ENCODE measurements around the gene PCP2. TPM values are rescaled to one million over a fixed set of nuclear protein-coding genes. Genes with fewer than 3 reads are reported as not detected.

Gene PCP2
- polyA plus RNA-seq, 2 donors = 0.58 to 1.3 TPM

DNA sequence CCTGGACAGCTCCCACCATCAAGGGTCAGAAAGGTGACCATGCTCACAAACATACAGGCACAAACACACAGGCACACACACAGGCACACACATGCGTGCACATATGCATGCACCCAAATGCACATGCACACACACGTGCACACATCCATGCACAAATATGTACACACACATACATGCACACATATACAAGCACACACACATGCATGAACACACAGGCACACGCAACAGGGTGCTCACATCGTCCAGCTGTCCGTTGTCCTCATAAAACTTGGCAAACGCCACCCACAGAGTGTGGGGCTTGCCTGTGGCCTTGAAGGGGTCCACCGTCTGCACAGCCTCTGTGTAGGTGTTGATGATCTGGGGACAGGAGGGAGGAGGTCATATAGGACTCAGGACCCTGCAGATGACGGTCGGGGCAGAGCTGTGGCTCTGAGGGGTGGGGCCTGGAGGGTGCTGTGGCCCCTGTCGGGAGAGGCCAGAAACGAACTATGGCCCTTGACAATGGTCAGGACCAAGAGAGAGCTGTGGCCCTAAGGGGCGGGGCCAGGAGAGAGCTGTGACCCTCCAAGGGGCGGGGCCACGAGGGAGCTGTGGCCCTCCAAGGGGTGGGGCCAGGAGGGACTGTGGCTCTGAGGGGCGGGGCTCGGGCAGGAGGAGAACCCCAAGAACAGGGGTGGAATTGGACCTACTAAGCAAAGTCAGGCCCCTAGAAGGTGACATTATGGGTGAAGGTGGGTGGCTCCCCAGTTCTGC lies 10.4 kb downstream of the PCP2 start:
- H3K9me3 ChIP-seq (ENCODE audit: control insufficient read depth in 2 of 2, insufficient read depth in 1 of 2, low read depth in 1 of 2, low read length in 1 of 2) = peaks cover 0 to 2% of the 10 kb centered on the region in 2 donors
- H3K27ac ChIP-seq (ENCODE audit: low read depth in 2 of 2, low read length in 1 of 2) = no peak overlapping the region
- peaks cover 9 to 26% of the 10 kb centered on the region in 2 donors for H3K4me1 ChIP-seq (ENCODE audit: control insufficient read depth in 2 of 2, insufficient read depth in 2 of 2, low read length in 1 of 2)
- no peaks in the 10 kb centered on the region for H3K27me3 ChIP-seq (ENCODE audit: control insufficient read depth in 1 of 2, insufficient read depth in 2 of 2, low read length in 2 of 2)
- 83 to 85% methylated on average over 16 of the region's 16 CpGs for WGBS, 2 donors
- peaks cover 10 to 74% of the 10 kb centered on the region in 2 donors for H3K36me3 ChIP-seq (ENCODE audit: control insufficient read depth in 2 of 2, insufficient read depth in 2 of 2, low read length in 1 of 2)
- H3K4me3 ChIP-seq (ENCODE audit: low read depth in 1 of 2, low read length in 2 of 2) = no peak overlapping the region

DNA sequence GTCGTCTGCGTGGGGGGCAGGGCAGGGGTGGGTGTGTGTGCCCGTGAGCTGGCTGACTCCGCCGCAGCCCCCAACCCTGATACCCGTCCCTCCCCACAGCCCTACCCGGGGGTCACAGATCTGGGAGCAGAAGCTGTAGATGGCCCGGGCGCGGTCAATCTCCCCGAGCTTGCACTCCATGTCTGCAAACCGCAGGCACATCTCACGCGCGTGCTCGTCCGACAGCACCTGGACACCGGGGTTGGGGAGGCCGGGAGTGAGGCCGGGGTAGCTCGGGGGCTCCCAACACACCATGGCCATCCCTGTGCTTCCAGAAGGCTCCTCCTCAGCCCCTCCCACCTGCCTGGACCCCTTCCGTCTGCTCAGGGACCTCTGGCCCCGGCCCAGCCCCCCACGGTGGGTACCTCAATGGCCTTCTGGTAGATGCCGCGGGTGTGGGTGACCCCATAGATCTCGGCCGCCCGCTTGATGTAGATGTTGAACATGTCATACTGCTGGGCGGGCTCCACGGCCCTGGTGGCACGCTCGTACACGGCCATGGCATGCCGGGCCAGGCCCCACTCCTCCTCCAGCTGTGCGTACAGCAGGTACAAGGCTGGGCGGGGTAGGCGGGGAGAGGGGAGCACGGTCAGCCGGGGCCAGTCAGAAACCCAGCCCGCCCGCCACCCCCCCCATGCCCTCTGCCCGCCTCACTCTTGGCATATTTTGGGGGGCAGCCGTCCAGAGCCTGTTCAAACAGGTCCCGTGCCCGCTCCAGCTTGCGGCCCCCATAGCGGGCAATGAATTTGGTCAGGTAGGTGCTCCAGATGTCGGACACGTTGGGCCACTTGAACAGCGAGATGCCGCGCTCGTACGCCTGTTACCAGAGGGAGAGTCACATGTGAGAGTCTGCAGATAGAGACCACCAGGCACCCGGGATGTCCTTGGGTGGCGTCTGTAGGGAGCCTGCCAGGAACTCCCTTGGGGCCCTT lies 12.8 kb downstream of the PCP2 start:
- Histone ChIP-seq H3K4me3 (ENCODE audit: low read depth in 1 of 2, low read length in 2 of 2) (no peak overlapping the region), H3K9me3 (ENCODE audit: control insufficient read depth in 2 of 2, insufficient read depth in 1 of 2, low read depth in 1 of 2, low read length in 1 of 2) (peaks cover 0 to 2% of the 10 kb centered on the region in 2 donors), H3K4me1 (ENCODE audit: control insufficient read depth in 2 of 2, insufficient read depth in 2 of 2, low read length in 1 of 2) (peaks cover 4 to 24% of the 10 kb centered on the region in 2 donors), H3K27ac (ENCODE audit: low read depth in 2 of 2, low read length in 1 of 2) (peak overlapping the region; percentile 90 to 93), H3K36me3 (ENCODE audit: control insufficient read depth in 2 of 2, insufficient read depth in 2 of 2, low read length in 1 of 2) (peaks cover 10 to 76% of the 10 kb centered on the region in 2 donors), H3K27me3 (ENCODE audit: control insufficient read depth in 1 of 2, insufficient read depth in 2 of 2, low read length in 2 of 2) (no peaks in the 10 kb centered on the region)
- 93 to 94% methylated on average over 48 to 57 of the region's 57 CpGs for WGBS, 2 donors

DNA sequence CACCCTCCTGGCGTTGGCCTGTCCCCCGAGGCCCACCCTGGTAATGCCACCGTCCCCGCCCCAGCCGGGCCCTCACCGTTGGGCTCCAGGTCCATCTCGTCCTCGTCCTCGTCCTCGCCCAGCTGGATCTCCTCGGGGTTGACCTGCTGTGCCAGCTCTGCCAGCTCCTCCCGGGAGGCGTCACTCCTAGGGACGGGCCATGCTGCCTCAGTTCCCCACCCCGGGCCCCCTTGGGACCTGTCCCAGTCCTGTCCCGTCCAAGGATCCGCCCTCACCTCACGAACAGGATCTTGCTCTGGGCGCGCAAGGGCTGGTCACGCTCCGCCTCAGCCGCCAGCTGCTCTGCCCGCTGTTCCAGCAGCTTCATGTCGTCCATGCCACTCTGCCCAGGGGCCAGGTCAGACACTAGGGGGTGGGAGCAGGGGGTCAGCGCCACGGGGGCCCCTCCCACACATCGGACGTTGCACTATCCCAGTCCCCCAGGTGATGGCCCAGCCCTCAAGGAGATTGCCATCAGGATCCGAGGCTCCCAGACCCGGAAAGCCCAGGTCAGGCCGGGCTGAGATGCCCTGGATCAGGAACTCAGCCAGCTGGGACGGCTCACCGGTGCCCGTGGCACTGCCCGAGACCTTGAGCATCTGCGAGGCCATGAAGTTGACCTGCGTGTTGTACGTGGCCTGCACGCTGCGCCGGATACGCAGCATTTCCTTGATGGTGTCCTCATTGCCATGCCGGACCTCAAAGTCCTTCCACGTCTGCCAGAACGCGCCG lies 13.7 kb downstream of the PCP2 start:
- 66 to 67% methylated on average over 48 of the region's 48 CpGs for WGBS, 2 donors
- Histone ChIP-seq H3K4me1 (ENCODE audit: control insufficient read depth in 2 of 2, insufficient read depth in 2 of 2, low read length in 1 of 2) (peaks cover 4 to 24% of the 10 kb centered on the region in 2 donors), H3K4me3 (ENCODE audit: low read depth in 1 of 2, low read length in 2 of 2) (peak overlapping the region in 1 of 2 donors; percentile 2), H3K36me3 (ENCODE audit: control insufficient read depth in 2 of 2, insufficient read depth in 2 of 2, low read length in 1 of 2) (peaks cover 10 to 74% of the 10 kb centered on the region in 2 donors), H3K9me3 (ENCODE audit: control insufficient read depth in 2 of 2, insufficient read depth in 1 of 2, low read depth in 1 of 2, low read length in 1 of 2) (peaks cover 0 to 2% of the 10 kb centered on the region in 2 donors), H3K27me3 (ENCODE audit: control insufficient read depth in 1 of 2, insufficient read depth in 2 of 2, low read length in 2 of 2) (no peaks in the 10 kb centered on the region), H3K27ac (ENCODE audit: low read depth in 2 of 2, low read length in 1 of 2) (peak overlapping the region; percentile 90 to 93)

DNA sequence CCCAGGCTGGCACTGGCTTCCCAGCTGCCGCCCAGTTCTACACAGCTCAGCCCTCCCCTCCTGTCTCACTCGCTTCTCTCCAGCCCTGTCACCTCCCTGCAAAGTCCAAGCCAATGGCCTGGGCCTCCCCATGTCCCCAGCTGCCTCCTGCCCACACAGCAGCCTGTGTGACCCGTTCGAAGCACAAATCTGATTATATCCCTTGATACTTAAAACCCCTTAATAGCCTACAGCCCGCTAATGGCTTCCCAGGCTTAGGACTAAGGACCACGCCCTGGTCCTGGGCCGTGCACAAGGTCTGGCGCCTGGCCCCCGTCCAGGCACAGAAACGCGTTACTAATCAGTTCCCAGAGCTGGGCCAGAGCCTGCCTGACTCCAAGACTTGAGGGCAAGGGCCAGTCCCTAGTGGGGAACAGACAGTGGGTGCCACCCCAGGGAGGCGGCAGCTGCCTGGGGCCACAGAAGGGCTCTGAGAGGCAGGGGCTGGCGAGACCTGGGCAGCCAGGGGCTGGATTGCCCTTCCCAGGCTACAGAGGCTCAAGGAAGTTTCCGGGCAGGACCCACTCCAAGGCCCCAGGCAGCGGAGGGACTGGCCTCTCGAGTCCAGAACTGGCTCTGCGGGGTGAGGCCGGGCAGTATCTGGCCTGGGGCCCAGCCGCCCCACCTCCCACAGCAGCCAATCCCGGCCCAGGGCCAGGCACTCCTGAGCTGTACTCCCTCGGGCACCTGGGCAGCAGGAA lies 14.6 kb downstream of the PCP2 start:
- peak overlapping the region; percentile 90 to 93 for H3K27ac ChIP-seq (ENCODE audit: low read depth in 2 of 2, low read length in 1 of 2)
- H3K27me3 ChIP-seq (ENCODE audit: control insufficient read depth in 1 of 2, insufficient read depth in 2 of 2, low read length in 2 of 2) = no peaks in the 10 kb centered on the region
- peaks cover 4 to 24% of the 10 kb centered on the region in 2 donors for H3K4me1 ChIP-seq (ENCODE audit: control insufficient read depth in 2 of 2, insufficient read depth in 2 of 2, low read length in 1 of 2)
- peaks cover 0 to 2% of the 10 kb centered on the region in 2 donors for H3K9me3 ChIP-seq (ENCODE audit: control insufficient read depth in 2 of 2, insufficient read depth in 1 of 2, low read depth in 1 of 2, low read length in 1 of 2)
- 48 to 54% methylated on average over 17 to 21 of the region's 21 CpGs for WGBS, 2 donors
- H3K4me3 ChIP-seq (ENCODE audit: low read depth in 1 of 2, low read length in 2 of 2) = peak overlapping the region in 1 of 2 donors; percentile 14
- peaks cover 10 to 69% of the 10 kb centered on the region in 2 donors for H3K36me3 ChIP-seq (ENCODE audit: control insufficient read depth in 2 of 2, insufficient read depth in 2 of 2, low read length in 1 of 2)

DNA sequence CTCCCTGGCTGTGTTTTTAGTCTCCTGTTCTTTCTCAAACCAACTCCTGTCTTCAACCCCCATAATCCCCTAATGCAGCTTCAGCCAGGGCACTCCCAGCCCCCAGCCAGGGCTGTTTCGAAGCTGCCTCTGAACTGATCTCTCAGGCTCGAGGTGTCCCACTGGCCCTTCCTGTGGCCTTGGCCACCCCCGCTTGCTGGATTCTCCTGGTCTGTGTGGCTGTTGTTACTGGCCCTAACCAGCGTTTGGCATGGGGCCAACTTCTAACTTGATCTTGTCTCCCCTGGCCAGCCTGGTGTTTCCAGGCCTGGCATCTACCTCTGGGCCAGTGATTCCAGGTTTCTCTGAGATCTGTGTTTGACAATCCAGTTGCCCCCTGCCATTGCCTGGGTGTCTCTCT lies 15.2 kb downstream of the PCP2 start:
- Histone ChIP-seq H3K27ac (ENCODE audit: low read depth in 2 of 2, low read length in 1 of 2) (peak overlapping the region; percentile 90 to 93), H3K9me3 (ENCODE audit: control insufficient read depth in 2 of 2, insufficient read depth in 1 of 2, low read depth in 1 of 2, low read length in 1 of 2) (peaks cover 0 to 2% of the 10 kb centered on the region in 2 donors), H3K4me1 (ENCODE audit: control insufficient read depth in 2 of 2, insufficient read depth in 2 of 2, low read length in 1 of 2) (peaks cover 4 to 24% of the 10 kb centered on the region in 2 donors), H3K4me3 (ENCODE audit: low read depth in 1 of 2, low read length in 2 of 2) (no peak overlapping the region), H3K36me3 (ENCODE audit: control insufficient read depth in 2 of 2, insufficient read depth in 2 of 2, low read length in 1 of 2) (peaks cover 10 to 64% of the 10 kb centered on the region in 2 donors), H3K27me3 (ENCODE audit: control insufficient read depth in 1 of 2, insufficient read depth in 2 of 2, low read length in 2 of 2) (no peaks in the 10 kb centered on the region)
- 59 to 65% methylated on average over 4 of the region's 4 CpGs for WGBS, 2 donors

DNA sequence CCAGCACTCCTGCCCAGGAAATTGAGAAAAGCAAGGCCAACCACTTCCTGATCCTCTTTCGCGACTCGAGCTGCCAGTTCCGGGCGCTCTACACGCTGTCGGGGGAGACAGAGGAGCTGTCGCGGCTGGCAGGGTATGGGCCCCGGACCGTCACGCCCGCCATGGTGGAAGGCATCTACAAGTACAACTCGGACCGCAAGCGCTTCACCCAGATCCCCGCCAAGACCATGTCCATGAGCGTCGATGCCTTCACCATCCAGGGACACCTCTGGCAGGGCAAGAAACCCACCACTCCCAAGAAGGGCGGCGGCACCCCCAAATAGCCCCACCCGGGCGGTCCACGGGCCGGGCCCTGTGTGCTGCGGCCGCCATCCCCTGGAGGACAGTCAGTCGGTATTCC lies 15.8 kb downstream of the PCP2 start:
- WGBS, 2 donors = 91 to 92% methylated on average over 28 of the region's 28 CpGs
- no peak overlapping the region for H3K4me3 ChIP-seq (ENCODE audit: low read depth in 1 of 2, low read length in 2 of 2)
- peaks cover 4 to 21% of the 10 kb centered on the region in 2 donors for H3K4me1 ChIP-seq (ENCODE audit: control insufficient read depth in 2 of 2, insufficient read depth in 2 of 2, low read length in 1 of 2)
- peak overlapping the region; percentile 90 to 93 for H3K27ac ChIP-seq (ENCODE audit: low read depth in 2 of 2, low read length in 1 of 2)
- no peaks in the 10 kb centered on the region for H3K9me3 ChIP-seq (ENCODE audit: control insufficient read depth in 2 of 2, insufficient read depth in 1 of 2, low read depth in 1 of 2, low read length in 1 of 2)
- H3K27me3 ChIP-seq (ENCODE audit: control insufficient read depth in 1 of 2, insufficient read depth in 2 of 2, low read length in 2 of 2) = no peaks in the 10 kb centered on the region
- peaks cover 10 to 62% of the 10 kb centered on the region in 2 donors for H3K36me3 ChIP-seq (ENCODE audit: control insufficient read depth in 2 of 2, insufficient read depth in 2 of 2, low read length in 1 of 2)

DNA sequence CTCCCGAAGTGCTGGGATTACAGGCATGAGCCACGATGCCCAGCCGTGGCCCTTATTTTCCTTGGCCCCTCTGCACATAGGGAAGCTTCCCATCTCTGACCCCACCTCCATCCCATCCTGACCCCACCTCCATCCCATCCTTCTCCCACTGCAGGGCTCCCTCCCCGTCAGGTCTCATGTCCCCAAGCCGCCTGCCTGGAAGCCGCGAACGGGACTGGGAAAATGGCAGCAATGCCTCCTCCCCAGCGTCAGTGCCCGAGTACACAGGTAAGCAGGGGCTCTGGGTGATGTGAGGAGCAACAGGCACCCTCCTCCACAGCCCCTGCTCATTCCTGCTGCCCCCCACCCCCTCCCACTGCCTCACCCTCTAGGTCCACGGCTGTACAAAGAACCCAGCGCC lies 16.3 kb downstream of the PCP2 start:
- 91 to 94% methylated on average over 12 of the region's 12 CpGs for WGBS, 2 donors
- H3K27ac ChIP-seq (ENCODE audit: low read depth in 2 of 2, low read length in 1 of 2) = no peak overlapping the region
- H3K4me3 ChIP-seq (ENCODE audit: low read depth in 1 of 2, low read length in 2 of 2) = no peak overlapping the region
- H3K27me3 ChIP-seq (ENCODE audit: control insufficient read depth in 1 of 2, insufficient read depth in 2 of 2, low read length in 2 of 2) = no peaks in the 10 kb centered on the region
- H3K36me3 ChIP-seq (ENCODE audit: control insufficient read depth in 2 of 2, insufficient read depth in 2 of 2, low read length in 1 of 2) = peaks cover 10 to 60% of the 10 kb centered on the region in 2 donors
- no peaks in the 10 kb centered on the region for H3K9me3 ChIP-seq (ENCODE audit: control insufficient read depth in 2 of 2, insufficient read depth in 1 of 2, low read depth in 1 of 2, low read length in 1 of 2)
- peaks cover 4 to 21% of the 10 kb centered on the region in 2 donors for H3K4me1 ChIP-seq (ENCODE audit: control insufficient read depth in 2 of 2, insufficient read depth in 2 of 2, low read length in 1 of 2)

DNA sequence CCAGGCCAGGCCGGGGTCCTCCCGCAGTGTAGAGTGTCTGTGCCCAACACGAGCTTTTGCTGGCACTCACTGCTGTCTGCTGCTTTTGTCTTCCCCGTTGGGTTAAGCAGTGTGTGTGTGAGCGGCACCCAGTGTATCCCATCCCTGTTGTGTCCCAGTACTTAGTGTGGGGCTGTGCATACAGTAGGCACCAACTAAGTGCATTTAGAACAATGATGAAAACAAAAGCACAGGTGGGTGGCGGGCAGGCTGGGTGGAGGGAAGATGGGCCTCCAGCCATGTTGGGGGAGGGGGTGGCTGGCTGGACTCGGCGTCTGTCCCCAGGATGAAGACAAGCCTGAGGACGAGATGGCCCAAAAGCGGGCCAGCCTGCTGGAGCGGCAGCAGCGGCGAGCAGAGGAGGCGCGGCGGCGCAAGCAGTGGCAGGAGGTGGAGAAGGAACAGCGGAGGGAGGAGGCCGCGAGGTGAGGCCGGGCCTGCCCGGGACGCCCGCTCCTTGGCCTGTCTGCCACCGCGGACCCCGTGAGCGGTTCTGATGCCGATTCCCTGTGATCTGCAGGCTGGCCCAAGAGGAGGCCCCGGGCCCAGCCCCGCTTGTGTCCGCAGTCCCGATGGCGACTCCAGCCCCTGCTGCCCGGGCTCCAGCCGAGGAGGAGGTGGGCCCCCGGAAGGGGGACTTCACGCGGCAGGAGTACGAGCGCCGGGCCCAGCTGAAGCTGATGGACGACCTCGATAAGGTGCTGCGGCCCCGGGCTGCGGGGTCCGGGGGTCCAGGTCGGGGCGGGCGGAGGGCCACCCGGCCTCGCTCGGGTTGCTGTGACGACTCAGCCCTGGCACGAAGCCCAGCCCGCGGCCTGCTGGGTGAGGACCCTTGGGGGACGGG lies 18.4 kb downstream of the PCP2 start:
- no peaks in the 10 kb centered on the region for H3K27me3 ChIP-seq (ENCODE audit: control insufficient read depth in 1 of 2, insufficient read depth in 2 of 2, low read length in 2 of 2)
- peaks cover 4 to 19% of the 10 kb centered on the region in 2 donors for H3K4me1 ChIP-seq (ENCODE audit: control insufficient read depth in 2 of 2, insufficient read depth in 2 of 2, low read length in 1 of 2)
- H3K36me3 ChIP-seq (ENCODE audit: control insufficient read depth in 2 of 2, insufficient read depth in 2 of 2, low read length in 1 of 2) = peaks cover 0 to 49% of the 10 kb centered on the region in 2 donors
- no peaks in the 10 kb centered on the region for H3K9me3 ChIP-seq (ENCODE audit: control insufficient read depth in 2 of 2, insufficient read depth in 1 of 2, low read depth in 1 of 2, low read length in 1 of 2)
- 83% methylated on average over 51 to 59 of the region's 59 CpGs for WGBS, 2 donors
- H3K27ac ChIP-seq (ENCODE audit: low read depth in 2 of 2, low read length in 1 of 2) = no peak overlapping the region
- no peak overlapping the region for H3K4me3 ChIP-seq (ENCODE audit: low read depth in 1 of 2, low read length in 2 of 2)

All from esophagus (tissue), 2 donors.